OCI-LY7 (cell line): ENCODE measurements around the gene IRS4.

Experiments
- CTCF ChIP-seq: fragments of 200-600 bp; sonication (generic); conservative IDR thresholded peaks from 2 replicates; pipeline ENCODE4 v1.5.1; 2014; ENCODE audit warnings: mild to moderate bottlenecking, antibody characterized with exemption, low read length, moderate library complexity, mixed read lengths
- EZH2phosphoT487 ChIP-seq: fragments of 200-600 bp; sonication (generic); IDR thresholded peaks from 2 replicates; pipeline ENCODE4 v1.6.1; 2018; ENCODE audit warnings: low read depth, borderline replicate concordance, mild to moderate bottlenecking, mixed run types, antibody characterized with exemption, low read length, moderate library complexity, mixed read lengths

- no peak for TF ChIP-seq CTCF
- TF ChIP-seq EZH2phosphoT487, result no peak
These were observed 23.5 kb downstream of the IRS4 start for GRCh38 chrX:108712886-108713285.
